ENCODE data around the gene VPS37B. TPM values are rescaled to one million over a fixed set of nuclear protein-coding genes. Genes with fewer than 3 reads are reported as not detected.

VPS37B gene
- total and polyA plus RNA-seq, 5 experiments from 2014 or later = 15.2 to 37.2 (median 19.4) TPM

DNA sequence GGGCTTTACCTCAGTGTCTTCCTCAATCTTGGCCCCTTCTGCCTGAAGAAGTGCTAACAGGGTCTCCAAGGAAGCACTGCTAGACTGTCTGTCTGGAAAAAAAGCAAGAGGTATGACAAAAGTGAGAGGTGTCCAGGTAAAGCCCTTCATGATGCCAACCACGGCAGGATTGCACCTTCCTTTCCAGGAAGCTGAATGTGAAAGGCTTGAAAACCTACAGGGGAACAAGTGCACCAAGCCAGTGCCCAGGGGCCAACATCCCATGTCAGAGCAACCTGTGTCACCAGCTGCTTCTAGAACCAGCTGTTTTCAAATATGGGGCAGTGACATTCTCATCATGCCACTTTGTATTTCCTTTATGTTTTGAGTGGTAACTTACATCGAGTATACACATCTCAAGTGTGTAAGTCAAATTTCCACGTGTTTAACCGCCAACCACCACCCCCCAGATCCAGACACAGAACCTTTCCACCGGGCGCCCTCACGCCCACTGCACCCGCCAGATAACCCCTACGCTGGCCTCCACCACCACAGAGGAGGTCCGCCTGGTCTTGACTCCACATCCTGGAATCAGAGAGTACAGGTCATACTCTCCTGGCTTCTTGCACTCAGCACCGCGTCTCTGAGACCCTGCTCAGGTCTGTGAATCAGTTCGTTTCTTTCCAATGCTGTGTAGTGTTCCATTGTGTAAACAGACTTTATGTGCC lies 27.3 kb downstream of the VPS37B start:
- H3K27ac Mint-ChIP-seq = peak overlapping the region in 6 of 10 donors; percentile 31 to 84 (median 40)
- H3K9me3 Mint-ChIP-seq = no peaks in the 10 kb centered on the region
- no peaks in the 10 kb centered on the region for H3K27me3 Mint-ChIP-seq
- peak overlapping the region in 2 of 10 donors; percentile 20 to 70 for H3K4me3 Mint-ChIP-seq
- H3K36me3 Mint-ChIP-seq = peaks cover 0 to 57% (median 12%) of the 10 kb centered on the region in 3 donors
- no peak for ATAC-seq
- H3K4me1 Mint-ChIP-seq = peaks cover 20 to 64% (median 41%) of the 10 kb centered on the region in 4 donors
- POLR2A ChIA-PET = no interaction called here
- no peak for DNase-seq

DNA sequence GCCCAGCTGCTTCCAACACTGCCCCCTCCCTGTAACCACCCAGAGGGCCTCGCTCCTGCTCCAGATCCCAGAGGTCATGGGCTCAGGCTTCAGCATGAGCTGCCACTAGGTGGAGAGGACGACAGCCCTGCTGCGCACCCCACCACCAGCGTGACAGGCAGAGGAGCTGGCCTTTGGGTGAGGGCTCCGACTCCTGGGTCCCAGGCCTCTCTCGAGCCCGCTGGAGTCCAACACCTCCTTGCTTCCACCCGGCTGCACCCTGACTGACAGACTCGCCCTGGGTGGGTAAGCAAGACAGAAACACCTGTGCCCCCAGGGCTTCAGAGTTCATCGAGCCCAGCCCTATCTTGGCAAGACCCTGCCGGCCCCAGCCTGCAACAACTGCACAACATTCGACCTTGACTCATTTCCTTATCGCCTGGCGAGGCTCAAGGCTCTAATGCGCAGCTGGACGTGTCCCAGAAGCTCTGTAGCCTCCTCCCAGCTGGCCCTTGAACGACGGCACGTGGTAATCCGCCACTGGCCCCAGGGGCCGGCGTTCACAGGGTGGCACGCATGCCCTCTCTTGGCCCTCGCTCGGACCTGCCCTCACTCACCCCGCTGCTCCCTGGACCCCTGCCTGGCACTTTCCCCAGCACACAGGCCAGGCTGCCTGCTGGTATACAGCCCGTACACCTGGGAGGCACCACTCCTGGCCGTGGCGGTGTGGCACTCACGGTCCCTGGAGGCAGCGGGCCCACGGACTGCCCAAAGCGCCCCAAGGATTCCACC lies 28.0 kb downstream of the VPS37B start:
- Mint-ChIP-seq H3K4me1 (peaks cover 13 to 59% (median 33%) of the 10 kb centered on the region in 4 donors), H3K4me3 (peak overlapping the region in 1 of 10 donors; percentile 24), H3K9me3 (no peaks in the 10 kb centered on the region), H3K27me3 (no peaks in the 10 kb centered on the region), H3K27ac (peak overlapping the region in 2 of 10 donors; percentile 24 to 33), H3K36me3 (peaks cover 0 to 57% (median 12%) of the 10 kb centered on the region in 3 donors)
- no peak for DNase-seq
- no peak for ATAC-seq
- POLR2A ChIA-PET = interaction anchor here (0.5 to 1.3 kb wide), 3 partner anchors 20 to 28 kb away, joined by 3 to 6 read pairs (median 4); partner anchors contain the start of gene VPS37B

DNA sequence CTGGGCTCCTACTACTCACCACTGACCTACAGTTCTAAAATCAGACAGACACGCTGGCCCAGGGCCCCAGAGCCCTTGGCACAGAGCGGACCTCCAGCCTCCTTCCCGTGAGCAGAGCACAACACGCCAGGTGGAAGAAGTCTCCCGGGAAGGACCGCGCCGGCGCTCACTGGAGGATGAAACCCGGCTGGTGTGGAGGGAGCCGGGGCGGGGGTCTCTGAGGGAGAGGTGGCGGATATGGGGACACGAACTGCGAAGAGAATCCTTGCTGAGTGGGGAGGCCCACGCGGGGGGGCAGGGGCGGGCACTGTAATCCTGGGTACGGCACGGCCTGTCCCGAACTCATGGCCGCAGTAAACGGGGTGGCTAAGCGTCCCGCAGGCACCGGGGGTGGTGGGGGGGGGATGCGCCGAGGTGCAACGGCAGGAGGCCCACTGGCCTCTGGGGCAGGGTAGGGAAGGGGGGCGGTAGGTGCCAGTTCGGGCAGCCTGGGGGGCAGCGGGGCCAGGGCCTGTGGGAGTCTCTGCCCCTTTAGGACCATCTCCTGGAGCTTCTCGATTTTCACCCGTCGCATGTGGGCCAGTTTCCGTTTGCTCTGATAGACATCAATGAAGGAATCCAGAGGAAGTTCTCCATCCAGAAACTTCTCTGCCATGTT lies 28.8 kb downstream of the VPS37B start:
- ATAC-seq (no peak), DNase-seq (no peak)
- Mint-ChIP-seq H3K36me3 (peaks cover 0 to 58% (median 12%) of the 10 kb centered on the region in 3 donors), H3K4me3 (peak overlapping the region in 2 of 10 donors; percentile 24 to 37), H3K9me3 (no peaks in the 10 kb centered on the region), H3K27me3 (no peaks in the 10 kb centered on the region), H3K27ac (peak overlapping the region in 4 of 10 donors; percentile 15 to 75 (median 60)), H3K4me1 (peaks cover 7 to 53% (median 25%) of the 10 kb centered on the region in 4 donors)
- POLR2A ChIA-PET = interaction anchor here (1.0 to 1.3 kb wide), 2 partner anchors 21 to 29 kb away, joined by 4 to 6 read pairs; partner anchors contain the start of gene VPS37B

DNA sequence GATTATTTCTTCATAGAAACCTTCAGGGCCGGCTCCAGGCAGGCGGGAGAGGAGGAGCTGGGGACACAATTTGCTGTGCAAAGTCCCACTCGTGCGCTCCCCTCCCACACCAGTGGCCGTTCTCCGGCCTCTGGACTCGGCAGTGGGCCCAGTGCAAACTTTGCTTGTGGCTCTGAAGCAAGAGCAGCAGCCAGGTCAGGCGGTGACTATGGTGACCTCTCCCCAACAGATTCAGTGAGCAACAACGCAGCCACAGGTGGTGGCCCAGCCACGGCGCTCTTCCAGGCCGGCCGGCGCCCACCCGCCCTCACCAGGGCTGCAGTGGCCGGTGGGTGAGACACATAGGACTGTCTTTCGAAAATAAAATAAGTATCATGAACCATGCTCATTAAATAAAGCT lies 29.5 kb downstream of the VPS37B start:
- POLR2A ChIA-PET = interaction anchor here (0.7 kb wide), 1 partner anchor 33 kb away, joined by 3 read pairs; no protein-coding TSS in a partner anchor
- H3K27me3 Mint-ChIP-seq = no peaks in the 10 kb centered on the region
- no peaks in the 10 kb centered on the region for H3K9me3 Mint-ChIP-seq
- H3K4me3 Mint-ChIP-seq = no peak overlapping the region
- H3K4me1 Mint-ChIP-seq = peaks cover 3 to 47% (median 18%) of the 10 kb centered on the region in 4 donors
- peak overlapping the region in 2 of 10 donors; percentile 15 to 71 for H3K27ac Mint-ChIP-seq
- no peak for DNase-seq
- peaks cover 0 to 58% (median 12%) of the 10 kb centered on the region in 3 donors for H3K36me3 Mint-ChIP-seq
- no peak for ATAC-seq

DNA sequence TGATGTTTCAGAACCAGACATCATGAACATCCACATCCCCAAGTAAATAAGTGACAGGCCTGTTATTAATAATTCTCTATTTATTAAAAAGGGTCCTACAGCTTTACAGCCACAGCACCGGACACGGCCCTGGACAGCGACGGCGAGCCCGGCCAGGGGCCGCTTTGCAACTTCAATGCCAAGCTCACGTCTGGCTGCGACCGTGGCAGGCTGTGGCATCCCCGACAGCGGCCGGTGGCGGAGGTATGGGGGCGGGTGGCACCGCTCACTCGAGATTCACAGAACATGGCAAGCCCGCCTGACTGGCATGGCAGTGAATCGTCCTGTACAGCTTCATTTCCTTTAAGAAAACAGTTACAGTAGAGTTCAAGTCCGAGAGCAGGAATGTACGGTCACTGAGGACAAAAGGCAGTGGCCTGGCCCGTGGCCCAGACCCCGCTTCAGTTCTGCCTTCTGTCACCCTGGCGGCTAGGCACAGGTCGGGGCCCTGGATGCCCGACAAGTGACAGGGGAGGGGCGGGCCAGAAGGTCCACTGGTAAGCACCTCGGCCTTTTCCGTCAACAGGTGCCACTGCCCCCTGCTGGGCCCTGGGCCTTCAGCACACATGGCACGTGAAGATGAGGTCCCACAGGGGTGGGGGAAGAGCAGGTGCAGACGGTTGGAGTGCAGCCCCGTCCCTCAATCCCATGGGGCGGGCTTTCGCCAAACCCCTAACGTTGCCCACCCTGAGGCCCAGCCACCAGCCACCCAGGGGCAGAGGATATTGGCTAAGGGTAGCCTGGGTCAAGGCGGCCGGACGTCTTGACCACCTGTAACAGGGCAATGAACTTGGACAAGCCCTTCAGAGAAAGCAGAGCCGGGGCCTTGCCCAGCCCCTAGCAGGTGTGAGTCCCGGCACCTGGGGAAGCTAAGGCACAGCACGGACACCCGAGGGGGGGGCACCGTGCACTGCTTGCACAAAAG lies 30.4 kb downstream of the VPS37B start:
- Mint-ChIP-seq H3K4me1 (peaks cover under 1 to 39% (median 12%) of the 10 kb centered on the region in 4 donors), H3K27ac (peak overlapping the region in 9 of 10 donors; percentile 13 to 89 (median 65)), H3K36me3 (peaks cover 0 to 57% (median 11%) of the 10 kb centered on the region in 3 donors), H3K9me3 (no peaks in the 10 kb centered on the region), H3K4me3 (peak overlapping the region in 1 of 10 donors; percentile 24), H3K27me3 (no peaks in the 10 kb centered on the region)
- POLR2A ChIA-PET = interaction anchor here (0.7 to 1.7 kb wide), 3 partner anchors 24 to 34 kb away, joined by 3 to 6 read pairs (median 3); no protein-coding TSS in a partner anchor
- ATAC-seq = peak; percentile 24 to 54
- no peak for DNase-seq

DNA sequence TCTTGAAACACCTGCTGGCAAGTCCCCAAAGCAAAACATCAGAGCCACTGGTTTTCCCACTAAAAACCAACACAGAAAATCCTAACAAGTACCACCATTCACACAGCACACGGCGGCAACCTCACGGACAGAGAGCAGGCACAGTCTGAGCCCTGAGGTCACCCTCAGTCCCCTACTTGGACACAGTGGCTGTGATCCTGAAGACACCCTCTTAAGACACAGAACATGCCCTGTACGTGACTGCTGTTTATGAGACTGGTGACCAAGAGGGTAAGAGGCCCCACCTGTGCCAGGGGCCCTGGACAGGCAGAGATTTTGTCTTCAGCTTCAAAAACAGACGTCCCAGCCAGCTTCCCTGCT lies 31.1 kb downstream of the VPS37B start:
- no peak for ATAC-seq
- Mint-ChIP-seq H3K4me1 (peaks cover 3 to 35% (median 13%) of the 10 kb centered on the region in 4 donors), H3K36me3 (peaks cover 0 to 50% (median 11%) of the 10 kb centered on the region in 3 donors), H3K9me3 (no peaks in the 10 kb centered on the region), H3K4me3 (peak overlapping the region in 1 of 10 donors; percentile 24), H3K27ac (peak overlapping the region in 9 of 10 donors; percentile 13 to 83 (median 66)), H3K27me3 (no peaks in the 10 kb centered on the region)
- POLR2A ChIA-PET = interaction anchor here (0.9 to 1.7 kb wide), 4 partner anchors 24 to 86 kb away, joined by 3 to 6 read pairs (median 3); no protein-coding TSS in a partner anchor
- no peak for DNase-seq

DNA sequence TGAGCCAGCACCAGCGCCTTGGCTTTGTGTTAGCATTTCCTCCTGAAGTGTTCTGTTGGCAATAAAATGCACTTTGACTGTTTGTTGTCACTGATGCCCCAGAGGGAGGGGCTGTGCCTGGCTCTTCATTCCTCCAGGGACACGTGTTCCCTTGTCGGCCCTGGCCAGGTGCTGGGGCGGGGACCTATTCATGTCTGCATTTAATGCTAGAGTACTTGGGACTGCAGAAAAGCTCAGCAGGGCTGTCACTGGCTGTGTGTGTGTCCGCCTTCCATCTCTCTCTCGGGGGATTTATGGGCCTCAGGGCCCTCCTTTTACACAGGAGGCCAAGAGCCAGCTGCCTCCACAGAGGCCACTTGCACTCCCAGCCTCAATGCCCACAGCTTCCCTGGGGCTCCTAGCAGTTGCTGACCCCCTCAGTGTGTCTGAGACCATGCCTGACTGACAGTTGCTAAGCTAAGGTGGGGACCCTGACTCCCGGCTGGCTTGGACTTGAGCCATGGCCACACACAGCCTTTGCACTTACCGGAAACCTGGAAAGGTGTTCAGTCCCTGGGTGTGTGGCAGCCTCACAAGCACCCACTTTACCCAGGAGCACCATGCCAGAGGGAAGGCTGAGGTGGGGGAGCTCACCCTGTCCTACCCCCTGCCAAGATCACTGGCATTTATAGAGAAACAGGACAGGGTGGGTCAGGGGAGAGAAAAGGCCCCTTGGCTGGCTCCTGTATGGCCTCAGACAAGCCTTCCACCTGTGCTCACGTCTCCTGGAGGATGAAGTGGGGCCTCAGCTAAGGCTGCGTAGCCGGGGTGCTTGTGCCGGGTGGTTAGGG lies 32.8 kb downstream of the VPS37B start:
- Mint-ChIP-seq H3K27ac (peak overlapping the region in 6 of 10 donors; percentile 27 to 71 (median 58)), H3K4me1 (peaks cover 0 to 22% (median 12%) of the 10 kb centered on the region in 4 donors), H3K36me3 (peaks cover 0 to 37% (median 3%) of the 10 kb centered on the region in 3 donors), H3K27me3 (no peaks in the 10 kb centered on the region), H3K9me3 (no peaks in the 10 kb centered on the region), H3K4me3 (peak overlapping the region in 1 of 10 donors; percentile 29)
- DNase-seq (no peak), ATAC-seq (no peak)
- POLR2A ChIA-PET = interaction anchor here (0.6 to 3.3 kb wide), 2 partner anchors 9 to 16 kb away, joined by 4 to 10 read pairs; no protein-coding TSS in a partner anchor

DNA sequence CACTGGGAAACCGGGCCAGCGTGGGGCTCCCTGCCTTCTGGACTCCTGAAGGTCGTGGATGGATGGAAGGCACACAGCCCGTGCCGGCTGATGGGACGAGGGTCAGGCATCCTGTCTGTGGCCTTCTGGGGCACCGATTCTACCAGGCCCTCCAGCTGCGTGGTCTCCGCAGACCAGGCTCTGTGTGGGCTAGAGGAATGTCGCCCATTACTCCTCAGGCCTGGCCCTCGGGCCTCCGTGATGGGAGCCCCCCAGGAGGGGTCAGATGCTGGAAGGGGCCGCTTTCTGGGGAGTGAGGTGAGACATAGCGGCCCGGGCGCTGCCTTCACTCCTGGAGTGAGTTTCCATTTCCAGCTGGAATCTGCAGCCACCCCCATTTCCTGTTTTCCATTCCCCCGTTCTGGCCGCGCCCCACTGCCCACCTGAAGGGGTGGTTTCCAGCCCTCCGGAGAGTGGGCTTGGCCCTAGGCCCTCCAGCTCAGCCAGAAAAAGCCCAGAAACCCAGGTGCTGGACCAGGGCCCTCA lies 33.8 kb downstream of the VPS37B start:
- DNase-seq (no peak), ATAC-seq (no peak)
- H3K27ac Mint-ChIP-seq = peak overlapping the region in 4 of 10 donors; percentile 6 to 73 (median 63)
- POLR2A ChIA-PET = interaction anchor here (1.3 to 3.3 kb wide), 3 partner anchors 9 to 35 kb away, joined by 4 to 13 read pairs (median 10); partner anchors contain the start of gene HIP1R
- H3K9me3 Mint-ChIP-seq = no peaks in the 10 kb centered on the region
- no peak overlapping the region for H3K4me3 Mint-ChIP-seq
- peaks cover 0 to 20% (median 12%) of the 10 kb centered on the region in 4 donors for H3K4me1 Mint-ChIP-seq
- H3K36me3 Mint-ChIP-seq = peaks cover 0 to 37% (median 3%) of the 10 kb centered on the region in 3 donors
- no peaks in the 10 kb centered on the region for H3K27me3 Mint-ChIP-seq

DNA sequence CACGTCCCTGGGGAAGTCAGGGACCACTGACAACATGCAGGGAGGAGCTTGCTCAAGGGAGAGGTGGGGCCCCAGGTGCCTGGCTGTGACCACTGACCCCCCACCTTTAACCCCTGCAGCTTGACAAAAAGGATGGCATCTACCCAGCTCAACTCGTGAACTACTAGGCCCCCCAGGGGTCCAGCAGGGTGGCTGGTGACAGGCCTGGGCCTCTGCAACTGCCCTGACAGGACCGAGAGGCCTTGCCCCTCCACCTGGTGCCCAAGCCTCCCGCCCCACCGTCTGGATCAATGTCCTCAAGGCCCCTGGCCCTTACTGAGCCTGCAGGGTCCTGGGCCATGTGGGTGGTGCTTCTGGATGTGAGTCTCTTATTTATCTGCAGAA lies 34.3 kb downstream of the VPS37B start:
- peaks cover 0 to 34% (median 0%) of the 10 kb centered on the region in 3 donors for H3K36me3 Mint-ChIP-seq
- POLR2A ChIA-PET = interaction anchor here (0.5 to 3.3 kb wide), 4 partner anchors 10 to 36 kb away, joined by 3 to 13 read pairs (median 7); partner anchors contain the start of gene HIP1R
- peaks cover 0 to 18% (median 12%) of the 10 kb centered on the region in 4 donors for H3K4me1 Mint-ChIP-seq
- no peaks in the 10 kb centered on the region for H3K27me3 Mint-ChIP-seq
- no peaks in the 10 kb centered on the region for H3K9me3 Mint-ChIP-seq
- peak overlapping the region in 3 of 10 donors; percentile 6 to 73 (median 64) for H3K27ac Mint-ChIP-seq
- DNase-seq (no peak), ATAC-seq (no peak)
- no peak overlapping the region for H3K4me3 Mint-ChIP-seq

DNA sequence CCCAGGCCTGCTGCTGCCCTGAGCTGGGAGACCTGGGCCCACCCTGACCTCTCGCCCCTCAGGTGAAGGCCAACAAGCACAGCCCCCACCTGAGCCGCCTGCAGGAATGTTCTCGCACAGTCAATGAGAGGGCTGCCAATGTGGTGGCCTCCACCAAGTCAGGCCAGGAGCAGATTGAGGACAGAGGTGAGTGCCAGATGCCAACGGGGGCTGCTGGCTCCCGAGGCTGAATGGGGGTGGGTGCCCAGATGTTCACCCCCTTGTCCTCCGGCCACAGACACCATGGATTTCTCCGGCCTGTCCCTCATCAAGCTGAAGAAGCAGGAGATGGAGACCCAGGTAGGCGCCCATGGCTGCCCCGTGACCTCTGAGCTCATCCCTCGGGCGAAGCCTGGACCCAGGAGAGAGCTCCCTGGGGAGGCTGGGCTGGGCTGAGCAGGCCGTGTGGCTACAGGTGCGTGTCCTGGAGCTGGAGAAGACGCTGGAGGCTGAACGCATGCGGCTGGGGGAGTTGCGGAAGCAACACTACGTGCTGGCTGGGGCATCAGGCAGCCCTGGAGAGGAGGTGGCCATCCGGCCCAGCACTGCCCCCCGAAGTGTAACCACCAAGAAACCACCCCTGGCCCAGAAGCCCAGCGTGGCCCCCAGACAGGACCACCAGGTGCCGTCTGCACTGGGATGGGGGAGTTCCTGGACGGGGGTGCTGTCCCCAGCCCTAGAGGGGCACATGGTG lies 34.9 kb downstream of the VPS37B start:
- no peak for DNase-seq
- peaks cover 0 to 18% (median 12%) of the 10 kb centered on the region in 4 donors for H3K4me1 Mint-ChIP-seq
- POLR2A ChIA-PET = interaction anchor here (0.5 to 3.3 kb wide), 5 partner anchors 11 to 113 kb away, joined by 3 to 13 read pairs (median 4); partner anchors contain the start of gene HIP1R
- H3K4me3 Mint-ChIP-seq = no peak overlapping the region
- H3K36me3 Mint-ChIP-seq = peaks cover 0 to 29% (median 0%) of the 10 kb centered on the region in 3 donors
- ATAC-seq = no peak
- no peaks in the 10 kb centered on the region for H3K27me3 Mint-ChIP-seq
- H3K9me3 Mint-ChIP-seq = no peaks in the 10 kb centered on the region
- peak overlapping the region in 4 of 10 donors; percentile 40 to 64 (median 48) for H3K27ac Mint-ChIP-seq
